ENCODE data around the gene FAM167B.
"Not testable (repeated sequence)": the region's sequence is repeated elsewhere in the genome, so short reads cannot be mapped to it uniquely, and the experiment has no call there.

Gene FAM167B

GRCh38 chr1:32291708-32292538, 44.9 kb downstream of the FAM167B start, which contains the start of gene HDAC1:
TSS of gene HDAC1 (plus strand) at chr1:32292083. CDS start at chr1:32292170, 87 bp downstream.
- peak; percentile 78 to 97 (median 82) for DNase-seq
- intact Hi-C loops (cut with DNase I) = loop anchor here (5.0 kb wide), 1 partner anchor 70 kb away; the partner anchor contains the start of genes EIF3I and TMEM234

GRCh38 chr1:32298211-32298610, 51.2 kb downstream of the FAM167B start:
- intact Hi-C loops (cut with DNase I) = not testable (repeated sequence)
- DNase-seq = peak in 1 of 10 donors; percentile 49

Data from posterior cingulate gyrus (tissue), 11 donors.